ENCODE results near the gene GZMM.

The GZMM gene

DNA sequence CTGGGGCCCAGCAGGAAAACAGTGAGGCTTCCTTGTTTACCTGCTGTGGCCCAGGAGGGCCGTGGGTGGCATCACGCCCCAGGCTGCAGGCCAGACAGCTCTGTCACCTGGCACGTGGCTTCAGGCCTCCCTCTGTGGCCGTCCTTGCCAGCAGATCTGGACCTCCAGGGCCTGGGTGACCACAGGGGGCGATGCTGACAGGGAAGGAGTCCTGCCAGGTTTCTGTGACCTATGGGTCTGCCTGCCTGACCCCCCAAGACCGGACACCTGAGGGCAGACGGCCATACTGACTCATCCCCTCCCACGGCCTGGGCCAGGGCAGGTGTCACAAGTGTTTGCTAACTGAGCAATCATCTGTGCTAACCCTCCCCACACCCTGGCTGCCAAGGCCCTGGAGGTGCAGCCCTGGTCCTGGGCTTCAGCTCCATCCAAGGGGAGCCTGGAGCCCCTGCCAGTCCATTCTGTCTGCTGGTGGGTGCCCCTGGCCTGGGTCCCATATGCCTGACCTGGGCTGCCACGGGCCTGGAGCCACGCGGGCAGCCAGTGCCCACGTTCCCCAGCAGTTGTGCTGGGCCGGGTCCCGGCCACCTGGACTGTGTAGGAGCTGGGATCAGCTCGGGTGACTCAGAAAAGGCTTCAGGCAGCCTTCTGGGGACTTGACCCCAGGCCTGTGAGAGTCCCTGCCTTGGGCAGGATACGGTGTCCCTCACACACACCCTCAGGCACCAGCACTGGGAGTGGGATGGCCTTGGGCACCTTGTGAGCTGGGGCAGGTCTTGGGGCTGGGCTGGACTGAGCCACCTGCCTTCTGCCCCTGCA, 8.6 kb upstream of the GZMM start:
- no peak for DNase-seq (ENCODE audit: low spot score)

DNA sequence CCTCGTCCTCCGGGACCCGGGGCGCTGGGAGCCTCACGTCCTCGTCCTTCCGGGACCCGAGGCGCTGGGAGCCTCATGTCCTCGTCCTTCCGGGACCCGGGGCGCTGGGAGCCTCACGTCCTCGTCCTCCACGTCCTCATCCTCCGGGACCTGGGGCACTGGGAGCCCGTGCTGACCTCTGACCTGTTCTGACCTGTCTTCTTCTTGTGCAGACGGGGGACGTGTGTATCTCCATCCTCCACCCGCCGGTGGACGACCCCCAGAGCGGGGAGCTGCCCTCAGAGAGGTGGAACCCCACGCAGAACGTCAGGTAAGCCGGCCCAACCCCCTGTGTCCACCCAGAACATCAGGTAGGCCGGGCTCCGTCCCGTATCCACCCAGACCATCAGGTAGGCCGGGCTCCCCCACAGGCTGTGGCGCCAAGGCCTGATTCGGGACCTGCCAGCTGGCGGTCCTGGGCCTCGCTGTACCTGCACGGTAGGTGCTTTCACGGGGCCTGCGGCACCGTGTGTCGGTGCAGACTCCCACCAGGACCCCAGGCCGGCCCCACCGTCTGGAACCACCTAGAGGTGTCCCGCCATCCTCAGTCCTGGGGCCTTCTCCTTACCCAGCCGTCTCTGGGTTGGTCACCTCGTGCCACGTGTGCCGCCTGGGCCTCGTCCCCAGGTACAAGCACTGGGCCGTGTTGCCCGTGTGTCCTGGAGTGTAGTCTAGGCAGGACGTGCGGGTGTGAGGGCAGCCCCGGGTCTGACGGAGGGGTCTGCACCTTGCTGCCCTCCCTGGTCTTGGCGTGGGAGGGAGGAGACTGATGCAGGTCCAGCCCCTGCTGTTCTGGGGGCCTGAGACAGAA, 7.6 kb upstream of the GZMM start:
- no peak for DNase-seq (ENCODE audit: low spot score)

GRCh38 chr19:536881-537404, 6.9 kb upstream of the GZMM start:
- no peak for DNase-seq (ENCODE audit: low spot score)

- DNase-seq (ENCODE audit: low spot score): no peak
These were observed 5.0 kb upstream of the GZMM start for GRCh38 chr19:538641-539428.

GRCh38 chr19:539429-540030, 4.3 kb upstream of the GZMM start:
- no peak for DNase-seq (ENCODE audit: low spot score)

DNA sequence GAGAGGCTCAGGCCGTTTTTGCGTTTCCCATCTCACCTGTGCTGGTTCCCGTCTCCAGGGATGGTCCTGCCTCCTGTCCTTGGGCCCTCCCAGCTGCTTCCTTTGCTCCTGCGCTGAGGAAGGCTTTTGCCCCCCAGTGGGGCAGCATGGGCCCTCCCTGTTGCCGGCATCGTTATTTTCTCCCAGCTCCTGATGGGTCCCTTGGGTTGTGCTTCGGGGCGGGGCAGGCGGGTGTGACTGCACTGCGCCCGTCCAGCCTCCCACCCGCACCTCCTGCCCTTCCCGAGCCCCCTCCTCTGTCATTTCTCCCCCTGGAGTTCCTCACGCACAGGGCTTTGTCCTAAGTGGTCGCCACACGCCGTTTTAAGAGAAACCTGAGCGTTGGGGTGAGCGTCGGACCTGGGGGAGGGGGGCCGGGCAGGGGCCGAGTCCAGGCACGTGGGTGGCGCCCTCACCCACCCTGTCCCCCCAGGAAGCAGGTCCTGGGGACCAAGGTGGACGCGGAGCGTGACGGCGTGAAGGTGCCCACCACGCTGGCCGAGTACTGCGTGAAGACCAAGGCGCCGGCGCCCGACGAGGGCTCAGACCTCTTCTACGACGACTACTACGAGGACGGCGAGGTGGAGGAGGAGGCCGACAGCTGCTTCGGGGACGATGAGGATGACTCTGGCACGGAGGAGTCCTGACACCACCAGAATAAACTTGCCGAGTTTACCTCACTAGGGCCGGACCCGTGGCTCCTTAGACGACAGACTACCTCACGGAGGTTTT, 2.8 kb upstream of the GZMM start:
- DNase-seq (ENCODE audit: low spot score): no peak

- DNase-seq (ENCODE audit: low spot score): no peak
These were observed 2.2 kb upstream of the GZMM start for GRCh38 chr19:541699-542098.

DNA sequence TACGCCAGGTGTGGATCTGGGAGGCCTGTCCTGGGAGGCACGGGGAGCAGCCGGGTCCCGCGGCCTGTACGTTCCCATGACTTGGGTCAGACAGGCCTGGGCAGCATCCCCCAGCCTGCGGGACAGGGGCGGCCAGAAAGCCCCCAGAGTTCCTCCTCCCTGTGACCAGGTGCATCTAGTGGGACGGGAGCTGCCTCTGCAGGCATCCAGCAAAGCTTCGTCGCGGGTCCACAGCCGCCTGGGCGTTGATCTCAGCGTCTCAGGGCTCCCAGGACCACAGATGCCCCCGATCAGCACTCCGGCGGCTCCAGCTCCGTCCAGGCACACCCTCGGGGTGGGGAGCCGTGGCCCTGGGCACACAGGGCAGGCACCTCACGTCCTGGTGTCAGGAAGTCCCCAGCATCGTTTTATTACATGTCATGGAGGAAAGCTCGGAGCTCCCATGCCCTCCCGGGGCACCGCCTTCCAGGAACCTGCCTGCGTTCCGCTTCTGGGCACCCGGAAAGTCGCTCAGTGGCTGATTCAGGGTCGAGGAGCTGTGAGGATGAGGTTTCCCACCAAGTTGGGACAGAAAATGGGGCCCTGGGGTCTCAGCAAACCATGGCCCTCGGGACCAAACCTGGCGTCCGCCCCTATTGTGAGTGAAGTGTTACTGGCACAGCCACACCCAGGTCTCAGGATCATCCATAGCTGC, 1.5 kb upstream of the GZMM start:
- no peak for DNase-seq (ENCODE audit: low spot score)

DNA sequence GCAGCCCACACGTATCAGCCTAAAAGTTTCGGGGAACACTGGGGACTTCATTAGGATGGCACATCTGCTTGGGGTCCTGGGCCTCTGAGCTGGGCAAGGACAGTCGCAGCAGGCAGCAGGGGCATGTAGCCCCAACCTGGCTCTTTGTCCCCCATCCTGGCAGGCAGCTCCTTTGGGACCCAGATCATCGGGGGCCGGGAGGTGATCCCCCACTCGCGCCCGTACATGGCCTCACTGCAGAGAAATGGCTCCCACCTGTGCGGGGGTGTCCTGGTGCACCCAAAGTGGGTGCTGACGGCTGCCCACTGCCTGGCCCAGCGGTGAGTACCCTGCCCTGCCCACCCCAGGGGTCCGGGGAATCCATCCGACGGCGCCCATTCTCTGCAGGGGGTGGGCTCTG, 3.3 kb downstream of the GZMM start:
- no peak for DNase-seq (ENCODE audit: low spot score)

DNA sequence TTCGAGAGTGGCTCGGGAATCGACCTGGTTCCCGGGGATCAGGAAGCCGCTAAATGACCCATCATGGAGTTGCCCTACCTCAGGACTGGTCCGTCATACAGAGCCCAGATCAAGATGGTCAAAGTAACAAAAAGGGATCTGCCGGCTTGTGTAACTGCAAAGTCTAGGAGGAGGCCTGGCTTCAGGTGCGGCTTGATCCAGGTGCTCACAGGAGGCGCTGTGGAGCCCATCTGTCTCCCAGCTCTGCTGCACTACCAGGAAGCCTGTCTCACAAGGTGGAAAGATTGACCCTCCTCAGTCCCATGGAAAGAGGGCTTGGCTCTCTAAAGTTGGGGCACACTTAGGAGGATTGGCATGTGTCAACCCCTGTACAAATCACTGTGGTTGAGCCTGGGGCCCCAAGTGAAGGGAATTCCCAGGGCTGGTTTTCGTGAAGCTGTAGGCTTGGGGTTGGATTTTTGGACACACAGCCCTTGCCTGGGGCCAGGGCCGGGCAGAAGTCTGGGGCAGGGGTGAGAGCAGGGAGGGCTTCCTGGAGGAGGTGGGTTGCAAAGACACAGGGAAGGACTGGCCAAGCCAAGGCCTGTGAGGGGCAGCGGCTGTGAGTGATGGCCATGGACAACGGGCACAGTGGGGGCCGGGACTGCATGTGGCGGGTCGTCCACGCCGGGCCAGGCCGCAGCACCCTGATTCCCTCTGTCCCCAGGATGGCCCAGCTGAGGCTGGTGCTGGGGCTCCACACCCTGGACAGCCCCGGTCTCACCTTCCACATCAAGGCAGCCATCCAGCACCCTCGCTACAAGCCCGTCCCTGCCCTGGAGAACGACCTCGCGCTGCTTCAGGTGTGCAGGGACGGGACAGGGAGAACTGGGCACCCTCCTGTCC, 4.2 kb downstream of the GZMM start:
- DNase-seq (ENCODE audit: low spot score): no peak

DNA sequence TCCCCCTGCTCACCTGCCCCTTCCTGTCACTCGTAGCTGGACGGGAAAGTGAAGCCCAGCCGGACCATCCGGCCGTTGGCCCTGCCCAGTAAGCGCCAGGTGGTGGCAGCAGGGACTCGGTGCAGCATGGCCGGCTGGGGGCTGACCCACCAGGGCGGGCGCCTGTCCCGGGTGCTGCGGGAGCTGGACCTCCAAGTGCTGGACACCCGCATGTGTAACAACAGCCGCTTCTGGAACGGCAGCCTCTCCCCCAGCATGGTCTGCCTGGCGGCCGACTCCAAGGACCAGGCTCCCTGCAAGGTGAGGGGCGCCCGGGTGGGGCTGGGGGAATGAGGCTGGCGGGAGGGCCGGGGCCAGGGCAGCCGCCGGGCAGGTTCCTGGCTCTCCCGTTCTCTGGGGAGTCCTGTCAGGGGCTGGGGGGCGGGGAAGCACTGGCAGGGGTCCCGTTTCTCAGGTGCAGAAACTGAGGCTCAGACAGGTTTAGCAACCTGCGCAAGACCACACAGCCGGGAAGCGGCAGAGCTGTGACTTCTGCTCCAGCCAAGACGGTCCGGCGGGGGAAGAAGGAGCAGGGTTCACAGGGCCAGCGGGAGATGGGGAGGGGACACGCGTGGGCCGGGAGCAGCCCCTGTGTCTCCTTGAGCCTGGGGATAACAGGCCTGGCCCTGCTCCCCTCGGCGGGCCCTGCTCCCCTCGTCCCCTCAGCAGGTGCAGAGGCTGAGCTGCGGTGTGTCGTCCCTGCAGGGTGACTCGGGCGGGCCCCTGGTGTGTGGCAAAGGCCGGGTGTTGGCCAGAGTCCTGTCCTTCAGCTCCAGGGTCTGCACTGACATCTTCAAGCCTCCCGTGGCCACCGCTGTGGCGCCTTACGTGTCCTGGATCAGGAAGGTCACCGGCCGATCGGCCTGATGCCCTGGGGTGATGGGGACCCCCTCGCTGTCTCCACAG, 5.3 kb downstream of the GZMM start:
- no peak for DNase-seq (ENCODE audit: low spot score)

DNA sequence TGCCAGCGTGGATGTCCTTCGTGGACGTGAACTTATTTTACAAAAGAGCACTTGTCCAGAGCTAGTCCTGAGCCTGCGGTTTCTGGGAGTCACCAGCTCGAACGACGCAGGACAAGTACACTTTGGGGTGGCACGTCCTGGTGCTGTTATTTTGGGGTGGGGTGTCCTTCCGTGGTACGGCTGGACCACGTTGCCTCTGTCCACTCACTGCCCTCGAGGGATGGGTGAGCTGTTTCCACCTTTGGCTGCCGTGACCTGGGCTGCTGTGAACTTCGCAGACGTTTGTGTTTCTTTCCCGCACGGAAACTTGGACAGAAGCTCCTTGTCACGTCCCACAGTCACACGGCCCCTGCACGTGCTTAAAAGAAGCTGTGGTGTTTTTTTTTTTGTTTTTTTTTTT, 11.0 kb downstream of the GZMM start:
- DNase-seq (ENCODE audit: low spot score): no peak

- DNase-seq (ENCODE audit: low spot score): no peak
These were observed 11.6 kb downstream of the GZMM start for GRCh38 chr19:555474-555808.

GRCh38 chr19:556611-557382, 12.9 kb downstream of the GZMM start:
- no peak for DNase-seq (ENCODE audit: low spot score)

DNA sequence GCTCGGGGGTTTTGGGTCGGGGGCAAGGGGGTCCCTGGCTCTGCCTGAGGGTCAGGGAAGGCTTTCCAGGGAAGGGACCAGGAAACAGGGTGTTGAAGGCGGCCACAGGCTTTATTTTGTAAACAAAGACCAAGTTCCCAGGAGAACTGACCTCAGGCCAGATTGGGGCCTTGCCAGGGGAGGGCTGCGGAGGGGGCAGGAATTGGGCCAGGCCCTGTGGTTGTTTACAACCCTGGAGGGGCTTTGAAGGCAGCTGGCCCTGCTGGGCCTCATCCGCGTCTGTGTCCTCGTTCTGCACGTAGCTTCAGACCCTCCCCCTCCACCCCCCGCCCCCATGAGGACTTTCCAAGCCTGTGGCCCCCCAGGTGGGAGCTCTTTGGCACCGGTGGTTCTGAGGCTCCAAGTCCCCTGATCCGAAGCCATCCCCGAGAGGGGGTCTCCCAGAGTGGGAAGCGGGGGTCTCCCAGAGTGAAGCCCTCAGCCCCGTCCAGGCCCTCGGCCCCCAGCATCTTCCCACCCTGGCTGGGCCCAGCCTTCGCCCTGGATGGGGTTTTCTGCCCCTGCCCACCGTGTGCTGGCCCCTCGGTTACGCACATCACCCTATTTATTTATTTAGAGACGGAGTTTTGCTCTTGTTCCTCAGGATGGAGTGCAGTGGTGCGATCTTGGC, 15.1 kb downstream of the GZMM start:
- DNase-seq (ENCODE audit: low spot score): no peak

- DNase-seq (ENCODE audit: low spot score): no peak
These were observed 16.3 kb downstream of the GZMM start for GRCh38 chr19:560121-560520.

DNA sequence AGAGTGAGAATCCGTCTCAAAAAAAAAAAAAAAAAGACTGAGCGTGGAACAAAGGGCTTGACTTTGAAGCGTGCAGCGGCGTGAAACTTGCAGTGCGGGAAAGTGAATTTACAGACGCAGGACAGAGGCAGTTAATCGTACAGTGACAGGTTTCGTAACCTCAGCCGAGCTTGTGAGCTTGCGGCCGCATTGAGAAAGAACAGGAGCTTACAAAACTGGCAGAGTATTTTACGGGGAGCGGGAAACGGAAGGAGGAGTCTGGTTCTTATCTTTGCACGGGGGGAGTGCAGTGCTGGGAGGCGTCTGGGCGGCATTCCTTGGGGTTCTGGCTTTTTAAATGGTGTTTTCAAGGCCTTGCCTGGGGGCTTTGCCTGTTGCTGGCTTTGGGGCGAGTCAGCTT, 22.6 kb downstream of the GZMM start:
- DNase-seq (ENCODE audit: low spot score): no peak

All from SW480 (cell line).